GM18499 (cell line): Measurements from ENCODE around the gene H2BK1.

Source experiments
- ATAC-seq: cut with Tn5 transposase; IDR thresholded peaks from one replicate; pipeline ENCODE4 v1.9.1; 2021; ENCODE audit warnings: moderate number of reproducible peaks; ENCODE audit not compliant: insufficient read depth, unreplicated experiment

H2BK1 gene

GRCh38 chr7:151207804-151208203, 2.5 kb downstream of the H2BK1 start:
- ATAC-seq: no peak

GRCh38 chr7:151207315-151207714, 3.0 kb downstream of the H2BK1 start:
- ATAC-seq: no peak

- no peak for ATAC-seq
Observed at GRCh38 chr7:151206914-151207313, 3.4 kb downstream of the H2BK1 start.

GRCh38 chr7:151205730-151206129, 4.6 kb downstream of the H2BK1 start:
- ATAC-seq: no peak

- no peak for ATAC-seq
Observed at GRCh38 chr7:151204383-151205032, 5.8 kb downstream of the H2BK1 start.

- ATAC-seq: no peak
Observed at GRCh38 chr7:151202836-151203235, 7.5 kb downstream of the H2BK1 start.

- no peak for ATAC-seq
Observed at GRCh38 chr7:151201751-151202150, 8.5 kb downstream of the H2BK1 start.

- ATAC-seq: no peak
Observed at GRCh38 chr7:151201344-151201743, 8.9 kb downstream of the H2BK1 start.

GRCh38 chr7:151198945-151199848, 11.1 kb downstream of the H2BK1 start:
- ATAC-seq: no peak

GRCh38 chr7:151197932-151198331, 12.4 kb downstream of the H2BK1 start:
- no peak for ATAC-seq

GRCh38 chr7:151195616-151196450, 14.5 kb downstream of the H2BK1 start:
- ATAC-seq: no peak

GRCh38 chr7:151194188-151194587, 16.1 kb downstream of the H2BK1 start:
- no peak for ATAC-seq

- no peak for ATAC-seq
Observed at GRCh38 chr7:151193203-151193978, 16.9 kb downstream of the H2BK1 start.

GRCh38 chr7:151192002-151192539, 18.2 kb downstream of the H2BK1 start:
- no peak for ATAC-seq

- ATAC-seq: no peak
Observed at GRCh38 chr7:151191544-151191943, 18.7 kb downstream of the H2BK1 start.

- ATAC-seq: no peak
Observed at GRCh38 chr7:151189038-151189437, 21.2 kb downstream of the H2BK1 start.

- ATAC-seq: no peak
Observed at GRCh38 chr7:151188252-151188542, 22.1 kb downstream of the H2BK1 start.

- no peak for ATAC-seq
Observed at GRCh38 chr7:151187409-151188251, 22.7 kb downstream of the H2BK1 start.
